H1 (cell line): ENCODE results near the gene LRRC46. TPM values are rescaled to one million over a fixed set of nuclear protein-coding genes. Genes with fewer than 3 reads are reported as not detected.

Source experiments
- CREB1 ChIP-seq: IDR thresholded peaks from 2 replicates; pipeline ENCODE4 v1.6.1; 2012; ENCODE audit warnings: inconsistent platforms
- NRF1 ChIP-seq: IDR thresholded peaks from 2 replicates; pipeline ENCODE4 v1.6.1; 2011; ENCODE audit warnings: mild to moderate bottlenecking, low read depth, low read length, improper control_type of control experiment
- RFX5 ChIP-seq: IDR thresholded peaks from 2 replicates; pipeline ENCODE4 v1.6.1; 2011; ENCODE audit warnings: low read depth, low read length, improper control_type of control experiment, borderline replicate concordance
- SAP30 ChIP-seq: fragments of 300-600 bp; sonication (generic); IDR thresholded peaks from 2 replicates; pipeline ENCODE4 v1.7.1; 2012; ENCODE audit warnings: low read length, moderate library complexity, mild to moderate bottlenecking, inconsistent platforms; ENCODE audit not compliant: insufficient read depth, insufficient replicate concordance
- TAF1 ChIP-seq: IDR thresholded peaks from 2 replicates; pipeline ENCODE4 v1.6.1; 2011; ENCODE audit warnings: mild to moderate bottlenecking, low read depth, low read length
- TEAD4 ChIP-seq: IDR thresholded peaks from 2 replicates; pipeline ENCODE4 v1.6.1; 2012; ENCODE audit warnings: low read depth, low read length, inconsistent platforms, mixed read lengths
- polyA plus RNA-seq, 7 experiments: library from polyadenylated mRNA; depleted of rRNA in 3 of 7; stranded (reverse) in 5 of 7; unstranded in 2 of 7; fragments of >200 nt in 5 of 7; fragments of 200-250 nt in 2 of 7; gene quantifications; 1 replicate in 5 of 7; 2 replicates in 1 of 7; 4 replicates in 1 of 7; pipeline versions ENCODE4 v1.2.1 to v1.2.3, GENCODE V29; 2011 to 2013; ENCODE audit warnings: missing spikeins in 2 of 7, mixed read lengths in 2 of 7
- total RNA-seq: library from RNA; stranded (reverse); fragmentation: NEBNext Ultra II Directional; extraction: Animal tissue kit (Norgen Biotek cat#: 25700); gene quantifications from 2 replicates; pipeline ENCODE4 v1.2.1, GENCODE V29; 2021
- TF ChIP-seq, protein P1 (sequence below): fragments of 300-600 bp; sonication (generic); IDR thresholded peaks from 2 replicates; pipeline ENCODE4 v1.7.1; 2012; ENCODE audit warnings: low read length, moderate library complexity, mild to moderate bottlenecking, inconsistent platforms; ENCODE audit not compliant: insufficient replicate concordance

LRRC46 gene
- total and polyA plus RNA-seq, 2 of the 8 experiments (the other 6 are each of a cell fraction or from before 2014, with no cell fraction given), result 0.18 TPM; not detected in 1

DNA sequence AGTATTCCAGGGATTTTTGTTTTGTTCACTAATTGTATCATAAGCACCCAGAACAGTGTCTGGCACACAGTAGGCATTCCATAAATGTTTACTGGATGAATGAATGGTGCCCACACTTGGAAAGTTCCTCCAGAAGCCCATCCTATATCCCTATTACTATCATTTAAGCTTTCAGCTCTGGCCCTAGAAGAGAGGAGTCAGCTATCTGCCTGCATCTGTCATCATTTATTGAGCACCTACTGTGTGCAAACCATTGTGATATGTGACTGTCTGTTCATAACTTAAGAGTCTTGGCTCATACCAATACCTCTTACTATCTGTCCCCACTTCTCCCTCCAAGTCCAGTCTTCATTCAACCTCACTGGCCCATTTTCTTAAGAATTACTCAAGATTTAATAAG, 39.6 kb downstream of the LRRC46 start (continued):
- TF ChIP-seq, protein P1, sequence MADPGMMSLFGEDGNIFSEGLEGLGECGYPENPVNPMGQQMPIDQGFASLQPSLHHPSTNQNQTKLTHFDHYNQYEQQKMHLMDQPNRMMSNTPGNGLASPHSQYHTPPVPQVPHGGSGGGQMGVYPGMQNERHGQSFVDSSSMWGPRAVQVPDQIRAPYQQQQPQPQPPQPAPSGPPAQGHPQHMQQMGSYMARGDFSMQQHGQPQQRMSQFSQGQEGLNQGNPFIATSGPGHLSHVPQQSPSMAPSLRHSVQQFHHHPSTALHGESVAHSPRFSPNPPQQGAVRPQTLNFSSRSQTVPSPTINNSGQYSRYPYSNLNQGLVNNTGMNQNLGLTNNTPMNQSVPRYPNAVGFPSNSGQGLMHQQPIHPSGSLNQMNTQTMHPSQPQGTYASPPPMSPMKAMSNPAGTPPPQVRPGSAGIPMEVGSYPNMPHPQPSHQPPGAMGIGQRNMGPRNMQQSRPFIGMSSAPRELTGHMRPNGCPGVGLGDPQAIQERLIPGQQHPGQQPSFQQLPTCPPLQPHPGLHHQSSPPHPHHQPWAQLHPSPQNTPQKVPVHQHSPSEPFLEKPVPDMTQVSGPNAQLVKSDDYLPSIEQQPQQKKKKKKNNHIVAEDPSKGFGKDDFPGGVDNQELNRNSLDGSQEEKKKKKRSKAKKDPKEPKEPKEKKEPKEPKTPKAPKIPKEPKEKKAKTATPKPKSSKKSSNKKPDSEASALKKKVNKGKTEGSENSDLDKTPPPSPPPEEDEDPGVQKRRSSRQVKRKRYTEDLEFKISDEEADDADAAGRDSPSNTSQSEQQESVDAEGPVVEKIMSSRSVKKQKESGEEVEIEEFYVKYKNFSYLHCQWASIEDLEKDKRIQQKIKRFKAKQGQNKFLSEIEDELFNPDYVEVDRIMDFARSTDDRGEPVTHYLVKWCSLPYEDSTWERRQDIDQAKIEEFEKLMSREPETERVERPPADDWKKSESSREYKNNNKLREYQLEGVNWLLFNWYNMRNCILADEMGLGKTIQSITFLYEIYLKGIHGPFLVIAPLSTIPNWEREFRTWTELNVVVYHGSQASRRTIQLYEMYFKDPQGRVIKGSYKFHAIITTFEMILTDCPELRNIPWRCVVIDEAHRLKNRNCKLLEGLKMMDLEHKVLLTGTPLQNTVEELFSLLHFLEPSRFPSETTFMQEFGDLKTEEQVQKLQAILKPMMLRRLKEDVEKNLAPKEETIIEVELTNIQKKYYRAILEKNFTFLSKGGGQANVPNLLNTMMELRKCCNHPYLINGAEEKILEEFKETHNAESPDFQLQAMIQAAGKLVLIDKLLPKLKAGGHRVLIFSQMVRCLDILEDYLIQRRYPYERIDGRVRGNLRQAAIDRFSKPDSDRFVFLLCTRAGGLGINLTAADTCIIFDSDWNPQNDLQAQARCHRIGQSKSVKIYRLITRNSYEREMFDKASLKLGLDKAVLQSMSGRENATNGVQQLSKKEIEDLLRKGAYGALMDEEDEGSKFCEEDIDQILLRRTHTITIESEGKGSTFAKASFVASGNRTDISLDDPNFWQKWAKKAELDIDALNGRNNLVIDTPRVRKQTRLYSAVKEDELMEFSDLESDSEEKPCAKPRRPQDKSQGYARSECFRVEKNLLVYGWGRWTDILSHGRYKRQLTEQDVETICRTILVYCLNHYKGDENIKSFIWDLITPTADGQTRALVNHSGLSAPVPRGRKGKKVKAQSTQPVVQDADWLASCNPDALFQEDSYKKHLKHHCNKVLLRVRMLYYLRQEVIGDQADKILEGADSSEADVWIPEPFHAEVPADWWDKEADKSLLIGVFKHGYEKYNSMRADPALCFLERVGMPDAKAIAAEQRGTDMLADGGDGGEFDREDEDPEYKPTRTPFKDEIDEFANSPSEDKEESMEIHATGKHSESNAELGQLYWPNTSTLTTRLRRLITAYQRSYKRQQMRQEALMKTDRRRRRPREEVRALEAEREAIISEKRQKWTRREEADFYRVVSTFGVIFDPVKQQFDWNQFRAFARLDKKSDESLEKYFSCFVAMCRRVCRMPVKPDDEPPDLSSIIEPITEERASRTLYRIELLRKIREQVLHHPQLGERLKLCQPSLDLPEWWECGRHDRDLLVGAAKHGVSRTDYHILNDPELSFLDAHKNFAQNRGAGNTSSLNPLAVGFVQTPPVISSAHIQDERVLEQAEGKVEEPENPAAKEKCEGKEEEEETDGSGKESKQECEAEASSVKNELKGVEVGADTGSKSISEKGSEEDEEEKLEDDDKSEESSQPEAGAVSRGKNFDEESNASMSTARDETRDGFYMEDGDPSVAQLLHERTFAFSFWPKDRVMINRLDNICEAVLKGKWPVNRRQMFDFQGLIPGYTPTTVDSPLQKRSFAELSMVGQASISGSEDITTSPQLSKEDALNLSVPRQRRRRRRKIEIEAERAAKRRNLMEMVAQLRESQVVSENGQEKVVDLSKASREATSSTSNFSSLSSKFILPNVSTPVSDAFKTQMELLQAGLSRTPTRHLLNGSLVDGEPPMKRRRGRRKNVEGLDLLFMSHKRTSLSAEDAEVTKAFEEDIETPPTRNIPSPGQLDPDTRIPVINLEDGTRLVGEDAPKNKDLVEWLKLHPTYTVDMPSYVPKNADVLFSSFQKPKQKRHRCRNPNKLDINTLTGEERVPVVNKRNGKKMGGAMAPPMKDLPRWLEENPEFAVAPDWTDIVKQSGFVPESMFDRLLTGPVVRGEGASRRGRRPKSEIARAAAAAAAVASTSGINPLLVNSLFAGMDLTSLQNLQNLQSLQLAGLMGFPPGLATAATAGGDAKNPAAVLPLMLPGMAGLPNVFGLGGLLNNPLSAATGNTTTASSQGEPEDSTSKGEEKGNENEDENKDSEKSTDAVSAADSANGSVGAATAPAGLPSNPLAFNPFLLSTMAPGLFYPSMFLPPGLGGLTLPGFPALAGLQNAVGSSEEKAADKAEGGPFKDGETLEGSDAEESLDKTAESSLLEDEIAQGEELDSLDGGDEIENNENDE, result no peak
- TF ChIP-seq NRF1, result no peak
- no peak for TF ChIP-seq SAP30
- no peak for TF ChIP-seq RFX5
- TF ChIP-seq TEAD4, result no peak
- TF ChIP-seq TAF1, result no peak
- TF ChIP-seq CREB1, result no peak
